MM.1S (cell line): ENCODE data around the gene NLRP5.

ENCODE experiments used
- EZH2 ChIP-seq: fragments of 300-600 bp; sonication (generic); optimal IDR thresholded peaks from 2 replicates; pipeline ENCODE3; 2017; ENCODE audit warnings: low read depth, mild to moderate bottlenecking, antibody characterized with exemption, low read length, mixed read lengths
- EZH2phosphoT487 ChIP-seq: fragments of 300-600 bp; sonication (generic); IDR thresholded peaks from 2 replicates; pipeline ENCODE4 v1.6.1; 2018; ENCODE audit warnings: antibody characterized with exemption, low read length
- TF ChIP-seq, protein P1 (sequence below): fragments of 300-600 bp; sonication (generic); IDR thresholded peaks from 2 replicates; pipeline ENCODE4 v1.5.1; 2016; ENCODE audit warnings: antibody characterized with exemption, low read length, mixed read lengths

DNA sequence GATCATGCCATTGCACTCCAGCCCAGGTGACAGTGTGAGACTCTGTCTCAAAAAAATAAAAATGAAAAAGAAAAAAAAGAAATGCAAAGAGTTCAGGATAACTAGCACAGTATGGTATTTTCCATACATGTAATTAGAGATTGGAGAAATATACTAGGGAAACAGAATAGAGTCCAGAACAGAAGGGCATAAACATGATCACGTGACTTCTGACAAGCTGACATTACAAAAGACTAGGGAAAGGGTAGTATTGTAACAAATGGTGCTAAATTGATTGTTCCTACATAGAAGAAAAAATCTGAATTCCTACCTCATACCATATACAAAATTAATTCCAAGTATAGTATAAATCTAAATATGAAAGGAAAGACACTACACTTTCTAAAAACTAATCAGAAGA, 1.3 kb upstream of the NLRP5 start:
- TF ChIP-seq, protein P1, sequence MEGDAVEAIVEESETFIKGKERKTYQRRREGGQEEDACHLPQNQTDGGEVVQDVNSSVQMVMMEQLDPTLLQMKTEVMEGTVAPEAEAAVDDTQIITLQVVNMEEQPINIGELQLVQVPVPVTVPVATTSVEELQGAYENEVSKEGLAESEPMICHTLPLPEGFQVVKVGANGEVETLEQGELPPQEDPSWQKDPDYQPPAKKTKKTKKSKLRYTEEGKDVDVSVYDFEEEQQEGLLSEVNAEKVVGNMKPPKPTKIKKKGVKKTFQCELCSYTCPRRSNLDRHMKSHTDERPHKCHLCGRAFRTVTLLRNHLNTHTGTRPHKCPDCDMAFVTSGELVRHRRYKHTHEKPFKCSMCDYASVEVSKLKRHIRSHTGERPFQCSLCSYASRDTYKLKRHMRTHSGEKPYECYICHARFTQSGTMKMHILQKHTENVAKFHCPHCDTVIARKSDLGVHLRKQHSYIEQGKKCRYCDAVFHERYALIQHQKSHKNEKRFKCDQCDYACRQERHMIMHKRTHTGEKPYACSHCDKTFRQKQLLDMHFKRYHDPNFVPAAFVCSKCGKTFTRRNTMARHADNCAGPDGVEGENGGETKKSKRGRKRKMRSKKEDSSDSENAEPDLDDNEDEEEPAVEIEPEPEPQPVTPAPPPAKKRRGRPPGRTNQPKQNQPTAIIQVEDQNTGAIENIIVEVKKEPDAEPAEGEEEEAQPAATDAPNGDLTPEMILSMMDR = no peak
- no peak for TF ChIP-seq EZH2phosphoT487
- TF ChIP-seq EZH2 = no peak
